ENCODE results near the gene ABHD17B.
A peak's percentile ranks its signal among the peaks of the same experiment; 100 is the strongest.
"Not testable (repeated sequence)": the region's sequence is repeated elsewhere in the genome, so short reads cannot be mapped to it uniquely, and the experiment has no call there.

The ABHD17B gene

DNA sequence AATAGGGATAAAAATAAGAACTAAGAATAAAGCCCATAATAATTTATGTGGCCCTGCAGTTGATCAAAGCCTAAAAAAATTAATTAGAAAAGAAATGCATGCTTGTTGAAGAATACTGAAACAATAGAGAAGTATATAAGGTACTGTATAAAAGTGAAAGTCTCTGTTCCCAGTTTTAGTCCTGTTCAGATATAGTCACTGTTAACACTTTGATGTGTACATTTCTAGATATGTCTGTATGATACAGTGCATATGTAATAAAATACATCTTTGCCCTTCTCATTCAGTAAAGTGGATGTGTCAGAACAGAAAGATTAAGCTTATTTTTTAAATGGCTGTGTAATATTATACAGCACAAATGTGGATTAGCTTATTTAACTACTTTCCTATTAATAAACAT, 4.5 kb upstream of the ABHD17B start:
- no peak for DNase-seq (ENCODE audit: low spot score)

DNA sequence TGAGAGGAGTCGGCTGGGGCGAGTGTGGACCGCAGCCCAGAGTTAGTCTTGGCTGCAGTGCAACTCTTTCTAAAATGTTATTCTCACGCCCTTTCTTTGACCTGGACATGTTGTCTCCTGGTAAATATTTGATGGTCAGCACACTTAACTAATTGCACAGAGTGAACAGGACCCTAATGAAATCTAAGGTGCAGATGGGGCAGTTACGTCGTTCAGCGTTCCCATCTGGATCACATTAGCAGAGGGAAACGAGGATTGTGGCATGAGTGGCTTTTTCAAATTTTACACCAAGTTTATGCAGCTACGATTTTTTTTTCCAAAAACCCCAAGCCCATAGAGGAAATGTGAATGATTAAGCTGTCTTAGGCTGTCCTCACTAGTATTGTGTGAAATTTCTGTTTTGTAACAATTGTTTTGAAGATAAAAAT, 929 bp upstream of the ABHD17B start:
- DNase-seq (ENCODE audit: low spot score) = peak; percentile 27

DNA sequence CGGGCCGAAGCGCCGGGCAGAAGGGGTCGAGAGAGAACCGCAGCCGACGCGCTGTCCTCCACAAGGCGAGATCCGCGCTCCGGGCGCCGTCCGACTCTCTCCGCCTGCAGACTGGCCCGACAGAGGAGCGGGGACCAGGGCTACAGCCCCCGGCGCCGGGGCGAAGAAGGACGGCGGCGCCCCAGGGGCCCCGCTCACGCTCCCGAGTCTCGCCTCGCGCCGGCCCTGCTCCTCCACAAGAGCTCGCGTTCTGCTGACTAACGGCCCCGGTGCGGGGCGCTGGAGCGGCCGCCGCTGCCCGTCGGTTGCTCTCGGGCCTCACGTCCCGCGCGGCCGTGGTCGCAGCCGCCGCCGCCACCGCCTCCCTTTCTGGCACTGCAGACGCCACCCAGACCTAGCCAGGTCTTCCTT, 338 bp downstream of the ABHD17B start:
- peak; percentile 49 for DNase-seq (ENCODE audit: low spot score)

DNA sequence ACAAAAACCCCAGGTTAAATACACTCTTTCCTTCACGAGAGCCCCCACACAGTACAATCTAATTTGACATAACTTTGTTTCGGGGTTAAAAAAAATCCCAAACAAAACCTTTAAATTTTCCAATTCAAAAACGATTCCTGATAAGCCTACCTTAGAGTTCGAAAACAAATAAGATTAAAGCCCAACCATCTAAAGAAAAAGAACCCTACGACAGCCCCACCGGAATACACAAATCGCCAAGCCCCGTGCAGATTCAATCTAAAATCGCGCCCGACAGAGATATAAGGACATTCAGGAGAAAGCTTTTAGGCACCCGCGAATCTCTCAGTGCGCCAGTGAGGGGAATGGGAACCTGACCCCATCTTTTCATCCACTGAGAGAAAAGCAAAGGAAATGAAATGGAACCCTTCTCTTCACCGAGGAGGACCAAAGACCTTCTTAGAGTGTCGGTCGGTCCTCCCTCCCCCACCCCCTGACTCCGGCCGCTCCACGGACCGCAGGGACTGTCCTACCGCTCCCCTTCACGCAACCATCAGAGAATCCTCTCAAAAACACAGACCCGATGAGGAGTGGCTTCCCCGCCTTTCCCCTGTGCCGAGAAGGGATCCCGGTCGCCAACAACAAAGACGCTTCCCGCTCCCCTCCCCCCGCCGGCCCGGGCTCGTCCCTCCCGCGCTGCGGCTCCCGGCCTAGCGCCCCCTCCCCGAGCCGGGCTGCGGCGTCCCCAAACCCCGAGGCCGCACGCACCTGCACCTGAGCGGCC, 925 bp downstream of the ABHD17B start:
- DNase-seq (ENCODE audit: low spot score) = peak; percentile 43

DNA sequence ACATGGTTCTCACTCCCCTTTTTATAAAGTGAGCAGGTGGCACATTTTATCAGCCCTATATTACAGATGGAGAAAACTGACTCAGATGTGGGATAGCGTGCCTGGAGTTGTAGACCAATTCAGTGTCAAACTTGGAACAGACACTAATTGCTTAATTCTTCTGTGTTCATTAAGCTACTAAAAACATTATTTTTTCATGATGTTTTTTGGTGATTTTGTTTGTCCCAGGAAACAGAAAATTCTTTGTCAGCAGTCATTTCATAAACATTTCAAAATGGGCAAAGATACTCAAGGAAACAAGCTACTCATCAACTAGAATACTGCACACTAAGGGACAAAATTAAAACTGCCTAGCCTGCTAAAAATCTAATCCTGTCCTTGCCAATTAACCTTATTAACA, 2.2 kb downstream of the ABHD17B start:
- no peak for DNase-seq (ENCODE audit: low spot score)

DNA sequence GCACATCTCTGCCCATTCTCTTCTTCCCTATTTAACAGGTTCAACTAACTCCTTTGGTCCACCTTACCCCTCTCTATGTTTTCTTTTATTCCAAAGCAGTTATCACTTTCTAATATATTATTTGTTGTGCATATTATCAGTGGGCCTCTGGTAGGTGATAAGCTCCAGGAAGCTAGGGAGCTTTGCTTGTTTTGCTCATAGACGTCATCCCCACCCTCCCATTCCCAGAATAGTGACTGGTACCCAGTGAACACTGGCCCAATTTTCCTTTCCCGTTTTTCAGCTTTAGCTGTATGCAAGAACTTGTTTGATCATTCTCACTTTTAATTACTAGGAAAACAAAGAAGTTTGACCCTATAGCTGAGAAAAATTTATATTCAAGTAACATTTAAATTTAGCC, 6.9 kb downstream of the ABHD17B start:
- no peak for DNase-seq (ENCODE audit: low spot score)

DNA sequence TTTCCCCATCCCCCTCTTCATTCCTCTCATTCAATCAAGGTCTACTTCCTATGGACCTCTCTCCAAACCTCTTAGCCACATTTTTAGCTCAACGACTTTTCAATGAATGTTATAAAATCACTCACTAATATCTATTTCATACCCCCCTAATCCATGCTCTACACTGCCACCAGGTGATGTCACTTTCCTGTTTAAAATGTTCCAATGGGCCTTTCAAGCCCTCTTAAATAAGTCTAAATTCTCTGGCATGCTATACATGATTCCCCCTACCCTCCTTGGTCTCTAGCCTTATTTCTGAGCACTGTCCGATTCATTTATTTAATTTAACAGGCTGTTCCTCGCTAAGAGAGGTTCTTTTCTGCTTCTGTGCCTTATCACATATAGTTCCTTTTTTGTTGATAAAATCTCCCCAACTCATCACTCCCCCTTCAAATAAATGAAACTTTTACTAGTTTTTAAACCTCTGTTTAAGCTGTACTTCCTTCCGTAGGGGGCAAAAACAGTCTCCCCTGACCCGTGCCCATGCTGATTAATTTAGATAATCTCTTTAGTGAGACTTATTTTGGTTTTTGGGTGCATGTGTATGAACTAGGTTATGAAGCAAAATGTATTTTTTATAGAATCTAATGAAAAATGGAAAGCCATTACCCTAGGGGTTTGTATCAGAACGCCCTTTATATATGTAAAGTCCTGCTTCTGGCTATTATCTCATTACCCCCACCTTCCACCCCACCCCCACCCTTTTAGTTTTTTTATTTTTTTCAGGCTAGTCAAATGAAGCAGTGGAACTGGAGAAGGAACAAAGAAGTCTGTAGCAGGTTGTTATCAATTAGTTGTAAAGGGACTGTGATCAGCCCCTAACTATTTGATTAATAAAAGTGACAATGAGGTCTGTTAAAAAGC, 9.0 kb downstream of the ABHD17B start:
- DNase-seq (ENCODE audit: low spot score) = no peak

DNA sequence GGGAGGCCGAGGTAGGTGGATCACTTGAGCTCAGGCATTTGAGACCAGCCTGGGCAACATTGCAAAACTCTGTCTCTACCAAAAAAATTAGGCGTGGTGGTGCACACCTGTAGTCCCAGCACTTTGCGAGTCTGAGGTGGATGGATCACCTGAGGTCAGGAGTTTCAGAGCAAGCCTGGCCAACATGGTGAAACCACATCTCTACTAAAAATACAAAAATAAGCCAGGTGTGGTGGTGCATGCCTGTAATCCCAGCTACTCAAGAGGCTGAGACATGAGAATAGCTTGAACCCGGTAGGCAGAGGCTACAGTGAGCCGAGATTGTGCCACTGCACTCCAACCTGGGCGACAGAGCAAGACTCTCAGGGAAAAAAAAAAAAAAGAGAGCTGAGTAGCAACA, 12.2 kb downstream of the ABHD17B start:
- DNase-seq (ENCODE audit: low spot score) = not testable (repeated sequence)

DNA sequence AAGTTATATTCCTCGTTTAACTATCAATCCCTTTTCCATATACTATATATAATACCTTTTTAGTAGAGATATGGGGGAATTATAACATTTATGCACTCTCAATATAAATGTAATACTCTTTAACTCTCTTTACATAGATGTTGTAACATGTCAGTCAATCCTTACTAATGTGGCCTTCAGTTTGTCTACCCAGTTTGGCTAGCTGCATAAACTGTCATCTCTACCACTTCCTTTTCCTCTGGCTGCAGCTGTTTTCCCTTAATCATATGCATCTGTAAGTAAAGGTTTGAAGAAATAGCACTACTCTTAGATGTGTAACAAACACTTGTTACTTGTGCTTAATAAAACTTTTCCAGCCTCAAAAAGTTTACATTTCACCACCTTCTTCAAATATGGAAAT, 13.4 kb downstream of the ABHD17B start:
- DNase-seq (ENCODE audit: low spot score) = no peak

DNA sequence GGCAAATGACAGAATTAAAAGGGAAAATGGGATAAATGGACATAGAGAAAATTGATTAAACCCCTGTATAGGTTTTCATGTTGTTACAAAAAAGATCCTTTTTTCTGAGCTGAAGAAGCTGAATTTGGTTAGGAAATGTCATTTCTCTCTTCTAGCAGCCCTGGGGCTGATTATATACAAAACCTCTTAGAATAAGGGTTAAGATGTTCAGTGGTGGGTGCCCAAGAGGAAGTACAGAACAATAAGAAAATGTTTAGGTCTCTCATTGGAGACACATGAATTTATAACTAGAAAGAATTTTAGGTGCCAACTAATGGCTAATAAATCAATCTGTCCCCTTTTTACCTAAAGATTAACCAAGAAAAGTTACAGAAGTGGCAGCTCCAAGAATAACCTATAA, 14.2 kb downstream of the ABHD17B start:
- no peak for DNase-seq (ENCODE audit: low spot score)

DNA sequence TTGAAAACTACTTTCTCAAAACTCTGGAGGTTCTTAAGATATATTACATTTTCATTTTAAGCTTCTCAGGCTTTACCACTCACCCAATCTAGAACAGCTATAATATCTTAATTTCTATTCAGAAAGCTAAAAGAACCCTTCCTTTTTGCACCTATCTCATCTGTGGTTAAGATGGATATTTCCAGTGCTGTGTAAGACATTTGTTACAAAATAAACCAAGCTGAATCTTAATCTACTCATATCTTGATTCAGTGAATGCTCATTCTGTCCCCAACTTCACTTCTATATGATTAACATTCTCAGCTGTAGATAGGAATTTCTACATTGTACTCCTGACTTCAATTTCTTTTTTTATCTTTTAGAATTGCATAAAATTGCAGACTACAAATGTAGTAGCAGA, 15.0 kb downstream of the ABHD17B start:
- no peak for DNase-seq (ENCODE audit: low spot score)

DNA sequence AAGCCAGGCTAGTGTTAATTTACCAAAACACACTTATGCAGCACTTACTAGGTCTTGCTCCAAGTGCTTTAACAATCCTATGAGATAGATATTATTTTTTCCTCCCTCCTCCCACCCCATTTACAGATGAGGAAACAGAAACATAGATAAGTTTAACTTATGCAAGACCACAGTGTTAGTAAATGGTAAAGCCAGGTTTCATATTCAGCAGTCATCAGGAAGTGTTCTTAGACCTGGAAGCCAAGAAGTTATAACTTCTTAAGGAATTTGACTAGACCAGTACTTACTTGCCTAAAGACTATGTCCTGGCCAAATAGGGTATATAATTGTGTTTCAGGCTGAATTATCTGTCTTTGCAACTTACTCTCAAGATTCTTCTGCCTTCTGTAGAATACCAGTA, 15.9 kb downstream of the ABHD17B start:
- DNase-seq (ENCODE audit: low spot score) = no peak

DNA sequence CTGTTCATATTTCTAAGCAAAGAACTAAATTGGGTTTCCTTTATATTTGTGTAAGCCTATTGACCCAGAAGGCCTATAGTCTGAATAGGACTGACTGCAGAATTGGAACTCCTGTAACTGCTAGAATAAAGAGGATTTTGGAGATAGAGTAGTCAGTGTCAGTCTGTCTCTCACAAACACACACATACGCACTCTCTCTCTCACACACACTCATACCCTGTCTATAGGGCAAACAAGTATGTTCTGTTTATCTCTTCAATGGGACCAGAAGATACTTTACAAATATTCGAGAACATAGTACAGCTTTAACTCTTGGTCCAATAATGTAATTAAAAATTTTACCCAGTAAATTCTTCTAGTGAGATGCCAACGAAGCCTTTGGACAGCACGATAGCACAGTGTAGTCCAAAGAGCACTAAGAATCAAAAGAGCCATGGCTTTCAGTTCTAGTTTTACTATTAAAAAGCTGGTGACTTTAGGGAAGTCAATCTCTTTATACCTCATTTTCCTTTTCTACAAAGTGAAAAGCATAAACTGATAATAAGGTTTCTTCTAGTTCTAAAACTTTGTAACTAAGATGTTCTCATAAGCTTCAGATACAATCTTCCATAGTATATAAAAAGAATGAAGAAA, 19.3 kb downstream of the ABHD17B start:
- DNase-seq (ENCODE audit: low spot score) = no peak

DNA sequence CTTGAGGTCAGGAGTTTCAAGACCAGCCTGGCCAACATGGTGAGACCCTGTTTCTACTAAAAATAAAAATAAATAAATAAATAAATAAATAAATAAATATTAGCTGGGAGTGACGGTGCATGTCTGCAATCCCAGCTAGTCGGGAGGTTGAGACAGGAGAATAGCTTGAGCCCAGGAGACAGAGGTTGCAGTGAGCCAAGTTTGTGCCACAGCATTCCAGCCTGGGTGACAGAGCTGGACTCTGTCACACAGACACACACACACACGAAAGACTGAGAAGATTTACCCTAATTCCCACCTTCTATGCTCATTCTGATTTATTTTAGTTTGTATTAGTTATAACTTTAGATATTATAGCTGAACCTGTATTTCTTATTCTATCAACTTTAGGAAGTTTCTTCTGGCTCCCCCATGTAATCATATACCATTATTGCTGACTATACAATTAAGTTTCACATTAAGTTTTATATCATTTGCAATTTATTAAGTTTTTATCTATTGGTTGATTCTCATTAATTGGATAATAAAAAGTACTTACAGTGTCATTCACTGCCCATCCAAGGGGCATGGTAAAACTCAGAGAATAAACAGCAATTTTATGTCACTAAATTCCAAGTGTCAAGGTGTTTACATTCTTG, 20.8 kb downstream of the ABHD17B start:
- no peak for DNase-seq (ENCODE audit: low spot score)

DNA sequence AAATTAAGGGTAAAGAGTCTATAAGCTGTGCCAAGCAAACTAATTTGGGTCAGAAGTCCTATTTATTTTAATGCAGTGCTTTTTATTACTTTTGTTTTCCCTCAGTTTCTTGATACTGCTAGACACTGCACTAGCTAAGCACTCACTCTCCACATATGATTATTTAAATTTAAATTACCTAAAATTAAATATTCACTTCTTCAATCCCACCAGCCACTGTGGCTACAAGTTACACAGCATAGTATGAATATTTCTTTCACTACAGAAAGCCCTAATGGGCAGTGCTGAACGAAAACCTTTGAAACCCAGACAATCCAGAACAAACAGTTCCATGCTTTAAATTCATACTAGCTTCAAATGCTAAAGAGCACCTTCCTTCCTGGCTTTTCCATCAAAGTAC, 23.6 kb downstream of the ABHD17B start:
- no peak for DNase-seq (ENCODE audit: low spot score)

DNA sequence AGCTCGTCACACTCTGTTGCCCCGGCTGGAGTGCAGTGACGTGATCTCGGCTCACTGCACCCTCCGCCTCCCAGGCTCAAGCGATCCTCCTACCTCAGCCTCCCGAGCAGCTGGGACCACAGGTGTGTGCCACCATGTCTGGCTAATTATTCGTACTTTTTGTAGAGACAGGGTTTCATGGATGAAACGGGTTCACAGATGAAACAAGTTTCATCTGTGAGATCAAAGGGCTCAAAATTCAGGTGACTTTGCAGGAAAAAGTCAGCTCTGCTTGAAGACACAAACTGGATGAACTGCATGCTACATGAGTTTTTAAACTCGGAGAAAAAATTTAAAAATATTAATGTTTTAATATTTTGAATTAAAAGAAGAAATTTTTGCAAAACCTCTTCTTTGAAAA, 24.5 kb downstream of the ABHD17B start:
- DNase-seq (ENCODE audit: low spot score) = no peak

DNA sequence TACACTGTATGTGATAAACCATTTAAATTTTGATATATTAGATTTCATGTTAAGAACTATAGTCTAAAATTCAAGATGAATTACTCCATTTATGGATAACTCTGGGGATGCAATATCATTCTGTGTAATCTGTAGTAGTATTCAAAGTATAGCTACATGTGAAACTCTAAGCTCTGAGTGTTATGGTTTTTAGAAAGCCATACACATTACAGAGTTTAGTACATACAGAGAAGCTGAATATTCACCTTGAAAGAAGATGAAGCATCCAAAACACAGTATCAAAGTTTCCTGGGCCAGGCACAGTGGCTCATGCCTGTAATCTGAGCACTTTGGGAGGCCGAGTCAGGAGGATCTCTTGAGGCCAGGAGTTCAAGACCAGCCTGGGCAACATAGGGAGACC, 25.0 kb downstream of the ABHD17B start:
- DNase-seq (ENCODE audit: low spot score) = no peak

DNA sequence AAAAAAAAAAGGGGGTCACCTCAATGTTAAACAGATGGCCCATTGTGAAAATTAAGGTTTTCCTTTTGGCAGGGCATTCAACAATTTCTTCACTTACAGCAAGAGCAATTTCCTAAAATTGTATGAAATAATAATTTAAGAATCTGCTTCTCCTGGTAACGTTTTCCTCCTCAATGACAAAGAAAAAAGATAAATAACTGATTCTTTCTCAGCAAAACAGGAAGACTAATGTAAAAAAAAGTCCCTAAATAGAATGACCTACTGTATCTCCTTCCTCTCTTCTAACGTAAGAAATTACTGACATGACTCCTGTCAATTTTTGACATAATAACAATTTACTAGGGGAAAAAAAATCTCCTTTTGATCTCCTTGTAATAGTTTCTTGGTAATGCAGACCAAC, 25.5 kb downstream of the ABHD17B start:
- no peak for DNase-seq (ENCODE audit: low spot score)

DNA sequence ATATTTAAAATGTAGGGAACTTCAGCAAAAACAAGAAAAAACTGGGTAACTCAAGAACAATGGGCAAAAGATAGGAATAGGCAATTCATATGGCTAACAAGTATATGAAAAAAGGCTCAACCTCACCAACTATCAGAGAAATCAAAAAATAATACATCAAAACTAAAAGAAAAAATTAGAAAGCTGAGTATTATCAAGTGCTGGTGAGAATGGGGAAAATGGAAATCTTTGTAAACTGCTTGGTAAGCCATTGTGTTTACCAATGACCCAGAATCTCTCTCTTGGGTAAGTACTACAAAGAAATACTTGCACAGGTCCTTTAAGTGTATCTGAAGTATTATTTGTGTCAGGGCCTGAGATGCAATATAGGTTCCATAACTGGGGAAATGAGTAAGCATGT, 27.0 kb downstream of the ABHD17B start:
- DNase-seq (ENCODE audit: low spot score) = no peak

DNA sequence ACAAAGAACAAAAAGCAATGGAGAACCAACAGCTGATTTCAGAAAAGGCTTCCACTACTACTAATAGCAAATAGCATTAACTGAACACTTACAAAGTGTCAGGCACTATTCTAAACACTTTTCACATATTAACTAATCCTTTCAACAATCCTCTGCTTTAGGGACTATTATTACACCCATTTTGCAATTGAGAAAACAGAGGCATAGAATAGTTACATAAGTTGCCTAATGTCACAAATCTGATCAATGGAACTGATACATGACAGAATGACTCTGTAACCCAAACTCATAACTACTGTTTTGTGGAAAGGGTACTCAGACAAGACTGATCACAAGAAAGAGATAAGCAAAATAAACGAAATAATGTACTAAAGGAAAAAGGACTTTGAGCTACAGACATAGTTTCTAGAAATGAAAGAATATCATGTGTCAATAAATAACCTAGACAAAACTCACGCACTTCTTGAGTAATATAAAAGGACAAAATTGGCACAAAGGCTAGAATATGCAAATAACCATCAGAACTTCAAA, 31.3 kb downstream of the ABHD17B start:
- DNase-seq (ENCODE audit: low spot score) = no peak

DNA sequence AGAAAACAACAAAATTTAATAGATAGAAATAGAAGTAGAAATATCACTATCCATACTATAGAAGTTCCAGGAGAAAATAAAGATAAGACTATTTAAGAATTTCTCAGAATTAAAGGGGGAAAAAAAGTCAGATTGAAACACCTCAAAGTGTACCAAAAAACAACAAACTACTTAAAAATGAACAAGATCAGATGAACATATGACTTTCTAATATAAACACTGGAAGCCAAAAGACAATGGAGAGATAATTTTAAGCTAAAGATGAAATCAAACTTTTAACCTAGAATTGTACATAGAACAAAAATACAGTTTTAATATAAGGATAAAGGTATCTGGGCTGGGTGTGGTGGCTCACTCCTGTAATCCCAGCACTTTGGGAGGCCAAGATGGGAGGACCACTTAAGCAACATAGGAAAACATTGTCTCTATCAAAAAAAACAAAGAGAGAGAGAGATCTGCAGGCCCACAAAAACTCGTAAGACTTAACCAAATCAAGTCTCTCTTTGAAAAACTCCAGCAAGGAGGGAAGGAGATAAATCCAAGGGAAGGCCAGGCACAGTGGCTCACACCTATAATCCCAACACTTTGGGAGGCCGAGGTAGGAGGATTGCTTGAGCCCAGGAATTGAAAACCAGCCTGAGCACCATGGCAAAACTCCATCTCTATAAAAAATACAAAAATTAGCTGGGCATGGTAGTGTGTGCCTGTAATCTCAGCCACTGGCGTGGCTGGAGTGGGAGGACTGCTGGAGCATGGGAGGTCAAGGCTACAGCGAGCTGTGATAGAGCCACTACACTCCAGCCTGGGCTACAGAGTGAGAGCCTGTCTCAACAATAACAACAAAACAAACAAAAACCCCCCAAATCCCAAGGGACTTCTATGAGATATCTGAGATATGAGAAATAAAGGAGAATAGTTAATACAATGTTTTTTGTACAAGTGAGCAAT, 32.4 kb downstream of the ABHD17B start:
- no peak for DNase-seq (ENCODE audit: low spot score)
